Hindlimb muscle (tissue), 1 donor: ENCODE measurements around the gene FRMPD2. TPM values are rescaled to one million over a fixed set of nuclear protein-coding genes. Genes with fewer than 3 reads are reported as not detected.
"Not testable (repeated sequence)": the region's sequence is repeated elsewhere in the genome, so short reads cannot be mapped to it uniquely, and the experiment has no call there.

Experiments
- DNase-seq: peaks from one replicate; pipeline ENCODE4 v3.0.0-alpha.2; 2013
- polyA plus RNA-seq: library from polyadenylated mRNA; unstranded; fragments of 120-200 nt; gene quantifications from one replicate; pipeline ENCODE4 v1.2.1, GENCODE V29; 2013; ENCODE audit not compliant: insufficient read length

Gene FRMPD2
- polyA plus RNA-seq, 1 donor: 0.09 TPM

- DNase-seq: no peak
These were observed 13.2 kb upstream of the FRMPD2 start for GRCh38 chr10:48287417-48288391.

GRCh38 chr10:48286356-48286755 is 11.9 kb upstream of the FRMPD2 start:
- no peak for DNase-seq

GRCh38 chr10:48285710-48286109 is 11.2 kb upstream of the FRMPD2 start:
- DNase-seq: no peak

GRCh38 chr10:48284811-48285210 is 10.3 kb upstream of the FRMPD2 start:
- no peak for DNase-seq

GRCh38 chr10:48284002-48284546 is 9.6 kb upstream of the FRMPD2 start:
- no peak for DNase-seq

GRCh38 chr10:48282829-48283228 is 8.3 kb upstream of the FRMPD2 start:
- DNase-seq: no peak

- not testable (repeated sequence) for DNase-seq
These were observed 7.2 kb upstream of the FRMPD2 start for GRCh38 chr10:48281697-48282096.

DNA sequence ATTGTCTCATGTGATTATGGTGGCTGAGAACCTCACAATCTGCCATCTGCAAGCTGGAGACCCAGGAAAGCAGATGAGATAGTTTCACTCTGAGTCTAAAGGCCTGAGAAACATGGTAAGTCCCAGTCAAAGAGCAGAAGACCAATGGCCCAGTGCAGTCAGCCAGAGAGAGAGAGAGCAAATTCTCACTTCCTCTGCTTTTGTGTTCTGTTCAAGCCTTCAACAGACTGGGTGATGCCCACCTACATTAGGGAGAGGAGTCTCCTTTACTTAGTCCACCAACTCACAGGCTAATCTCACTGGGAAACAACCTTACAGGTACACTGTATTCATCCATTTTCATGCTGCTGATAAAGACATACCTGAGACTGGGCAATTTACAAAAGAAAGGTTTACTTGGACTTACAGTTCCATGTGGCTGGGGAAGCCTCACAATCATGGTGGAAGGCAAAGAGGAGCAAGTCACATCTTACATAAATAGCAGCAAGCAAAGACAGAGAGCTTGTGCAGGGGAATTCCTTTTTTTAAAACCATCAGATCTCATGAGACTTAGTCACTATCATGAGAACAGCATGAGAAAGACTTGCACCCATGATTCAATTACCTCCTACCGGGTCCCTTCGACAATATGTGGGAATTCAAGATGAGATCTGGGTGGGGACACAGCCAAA is 4.7 kb upstream of the FRMPD2 start:
- no peak for DNase-seq

DNA sequence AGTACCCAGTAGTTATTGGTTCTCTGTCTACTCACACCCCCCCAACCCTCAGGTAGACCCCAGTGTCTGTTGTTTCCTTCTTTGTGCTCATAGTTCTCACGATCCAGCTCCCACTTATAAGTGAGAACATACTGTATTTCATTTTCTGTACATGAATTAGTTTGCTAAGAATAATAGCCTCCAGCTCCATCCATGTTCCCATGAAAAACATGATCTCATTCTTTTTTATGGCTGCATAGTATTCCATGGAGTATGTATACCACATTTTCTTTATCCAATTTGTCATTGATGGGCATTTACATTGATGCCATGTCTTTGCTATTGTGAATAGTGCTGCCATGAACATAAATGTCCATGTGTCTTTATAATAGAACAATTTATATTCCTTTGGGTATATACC is 2.6 kb upstream of the FRMPD2 start:
- DNase-seq: no peak

GRCh38 chr10:48273741-48274140 is 755 bp downstream of the FRMPD2 start:
- no peak for DNase-seq

DNA sequence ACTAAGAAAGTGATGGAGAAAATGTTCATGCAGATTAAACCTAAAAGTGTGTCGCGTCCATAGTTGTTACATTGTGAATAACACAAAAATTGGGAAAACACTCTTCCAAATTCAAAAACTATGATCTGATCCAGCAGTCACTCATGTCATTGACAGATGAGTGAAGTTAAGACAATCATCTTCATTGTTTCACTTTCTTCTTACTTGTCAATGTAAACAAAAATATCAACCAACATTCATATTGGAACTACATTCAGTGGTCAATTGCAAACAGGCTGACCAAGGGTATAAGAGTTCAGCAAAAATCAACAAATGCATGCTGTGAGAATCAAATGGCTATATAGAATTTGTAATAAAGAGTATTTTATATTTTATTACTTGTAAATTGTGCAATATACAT is 1.8 kb downstream of the FRMPD2 start:
- no peak for DNase-seq

DNA sequence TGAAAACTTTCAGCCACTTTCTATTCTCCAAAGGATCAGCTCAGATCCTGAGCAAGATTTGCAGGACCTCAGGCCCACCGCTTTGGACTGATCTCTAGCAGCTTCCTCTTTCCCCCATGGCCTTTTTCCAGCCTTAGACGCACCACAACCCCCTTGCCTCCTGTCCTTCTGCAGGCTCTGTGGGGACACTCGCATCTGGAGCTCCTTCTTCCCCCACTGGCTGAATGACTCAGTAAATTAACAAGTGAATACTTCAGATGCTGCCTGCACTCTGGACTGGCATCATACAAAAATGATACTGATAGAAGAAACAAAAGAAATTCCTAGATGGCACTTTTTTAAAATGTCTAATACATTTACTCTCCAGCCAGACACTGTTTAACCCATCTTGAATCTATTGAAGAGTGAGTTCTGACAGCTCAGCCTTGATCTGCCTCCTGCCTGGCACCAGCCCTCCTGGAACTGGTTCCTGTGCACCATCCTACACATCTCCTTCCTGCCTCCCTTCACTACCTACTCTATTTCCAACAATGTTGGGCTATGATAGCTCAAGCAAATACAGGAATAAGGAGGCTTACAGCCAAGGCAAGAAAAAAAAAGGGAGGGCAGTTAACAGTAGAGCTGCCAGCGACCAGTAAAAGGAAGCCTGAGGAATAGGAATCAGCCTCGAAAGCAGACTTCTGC is 3.3 kb downstream of the FRMPD2 start:
- no peak for DNase-seq

GRCh38 chr10:48266528-48266927 is 8.0 kb downstream of the FRMPD2 start:
- DNase-seq: no peak

DNA sequence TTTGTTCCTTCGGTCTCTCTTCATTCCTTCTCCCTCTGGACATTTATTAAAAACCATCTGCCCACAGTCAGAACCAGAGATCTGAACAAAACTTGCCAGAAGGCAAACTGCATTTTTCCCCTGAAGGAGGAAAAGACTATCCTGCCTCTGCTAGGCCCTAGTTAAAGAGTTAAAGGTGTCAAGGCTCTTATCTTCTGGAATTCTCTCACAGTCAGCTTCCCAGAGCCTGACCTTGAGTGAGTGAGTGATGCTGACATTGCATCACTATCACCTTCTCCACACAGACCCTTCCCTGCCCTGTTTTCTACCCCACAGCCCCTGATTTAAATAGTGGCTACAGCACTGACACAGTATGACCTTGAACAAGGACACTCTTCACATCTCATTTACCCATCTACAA is 16.4 kb downstream of the FRMPD2 start:
- DNase-seq: no peak

DNA sequence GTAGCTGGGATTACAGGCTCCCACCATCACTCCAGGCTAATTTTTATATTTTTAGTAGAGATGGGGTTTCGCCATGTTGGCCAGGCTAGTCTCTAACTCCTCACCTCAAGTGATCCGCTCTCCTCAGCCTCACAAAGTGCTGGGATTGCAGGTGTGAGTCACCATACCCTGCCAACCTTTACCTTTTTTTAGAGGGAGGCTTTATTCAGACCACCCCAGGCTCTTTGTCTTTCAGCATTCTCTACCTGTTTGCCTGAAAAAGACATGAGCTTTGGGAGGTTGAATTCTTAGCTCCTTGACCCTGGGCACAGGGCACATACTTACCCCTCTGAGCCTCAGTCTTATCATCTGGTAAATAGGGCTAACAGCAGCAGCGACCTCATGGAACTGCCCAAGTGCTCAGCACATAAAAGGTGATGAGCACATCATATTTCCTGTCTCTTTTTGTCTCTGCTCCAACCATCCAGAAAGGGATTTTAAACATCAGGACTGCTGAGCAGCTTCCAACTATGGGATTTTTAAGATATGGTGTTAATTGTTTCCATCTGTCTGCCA is 17.0 kb downstream of the FRMPD2 start:
- no peak for DNase-seq

- DNase-seq: no peak
These were observed 18.8 kb downstream of the FRMPD2 start for GRCh38 chr10:48255722-48256121.

GRCh38 chr10:48254750-48255512 is 19.6 kb downstream of the FRMPD2 start:
- DNase-seq: no peak

- DNase-seq: no peak
These were observed 20.4 kb downstream of the FRMPD2 start for GRCh38 chr10:48253970-48254657.

GRCh38 chr10:48252354-48252650 is 22.2 kb downstream of the FRMPD2 start:
- DNase-seq: no peak

DNA sequence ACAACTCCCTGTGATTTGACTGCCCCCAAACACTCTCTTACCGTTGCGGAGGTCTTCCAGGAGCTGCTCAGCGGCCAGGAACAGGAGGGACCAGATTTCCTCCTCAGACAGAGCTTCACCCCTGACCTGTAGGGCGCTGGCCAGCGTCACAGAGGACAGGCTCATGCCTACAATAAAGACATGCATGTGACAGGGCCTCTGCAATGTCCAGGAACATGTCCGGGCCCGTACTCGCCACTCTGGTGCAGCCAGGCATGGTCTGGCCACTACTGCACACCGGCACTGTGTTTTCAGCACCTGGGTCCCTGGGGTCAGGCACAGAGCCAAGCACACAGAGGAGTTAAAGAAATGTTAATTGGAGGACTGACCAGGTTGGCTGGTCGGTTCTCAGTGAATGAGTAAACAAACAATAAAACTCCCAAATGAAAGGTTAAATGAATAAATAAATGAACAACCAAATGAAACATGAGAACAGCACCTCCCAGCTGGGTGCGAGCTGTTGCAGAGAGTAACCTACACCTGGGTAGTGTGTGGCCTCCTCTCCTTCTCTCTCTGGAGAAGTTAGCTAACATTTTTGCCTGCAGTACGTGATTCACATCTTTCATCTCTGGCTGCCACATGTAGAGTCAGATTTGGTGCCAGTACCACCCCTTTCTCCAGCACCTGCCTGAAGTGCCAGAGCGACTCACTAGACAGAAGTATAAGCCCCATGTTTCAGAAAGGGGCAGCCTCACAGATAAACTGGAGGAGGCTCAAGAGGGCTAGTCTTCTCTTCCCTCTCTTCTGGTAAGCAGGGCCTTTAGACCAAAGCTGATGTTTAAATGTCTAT is 22.8 kb downstream of the FRMPD2 start:
- no peak for DNase-seq

- DNase-seq: no peak
These were observed 23.4 kb downstream of the FRMPD2 start for GRCh38 chr10:48251152-48251524.
